ENCODE measurements around the gene MARVELD3. TPM values are rescaled to one million over a fixed set of nuclear protein-coding genes. Genes with fewer than 3 reads are reported as not detected.
A peak's percentile ranks its signal among the peaks of the same experiment; 100 is the strongest.
"Not testable (repeated sequence)": the region's sequence is repeated elsewhere in the genome, so short reads cannot be mapped to it uniquely, and the experiment has no call there.

The MARVELD3 gene
- total RNA-seq, 2 experiments from 2014 or later, result not detected

DNA sequence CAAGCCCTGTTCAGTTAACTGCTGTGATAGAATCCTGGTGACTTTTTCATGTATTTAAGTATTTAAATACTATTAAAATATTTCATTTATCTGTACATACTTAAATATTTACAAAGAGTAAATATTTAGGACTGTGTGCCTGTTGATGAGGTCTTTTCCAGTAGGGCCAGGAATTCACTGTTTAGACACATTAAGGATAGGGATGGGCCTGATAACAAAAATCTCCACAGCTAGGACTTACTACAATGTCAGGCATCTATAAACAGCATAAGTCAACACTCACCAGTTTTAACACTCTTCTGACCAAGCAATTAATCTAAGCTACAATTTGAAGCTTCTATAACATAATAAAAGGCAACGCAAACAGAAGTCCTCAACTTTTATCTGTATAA, 47.6 kb downstream of the MARVELD3 start:
- Mint-ChIP-seq H3K27ac (no peak overlapping the region), H3K4me3 (no peak overlapping the region), H3K27me3 (ENCODE audit: low read depth) (no peaks in the 10 kb centered on the region), H3K9me3 (ENCODE audit: insufficient read depth) (no peaks in the 10 kb centered on the region), H3K4me1 (ENCODE audit: low read depth) (peaks cover 25% of the 10 kb centered on the region), H3K36me3 (ENCODE audit: low read depth) (peaks cover 14% of the 10 kb centered on the region)
- POLR2A ChIA-PET, result interaction anchor here (0.7 kb wide), 1 partner anchor 15 kb away, joined by 3 read pairs; no protein-coding TSS in a partner anchor
- DNase-seq (no peak), ATAC-seq (no peak)
- CTCF ChIA-PET, result interaction anchor here (0.8 kb wide), 2 partner anchors 8 to 241 kb away, joined by 3 read pairs; no protein-coding TSS in a partner anchor

DNA sequence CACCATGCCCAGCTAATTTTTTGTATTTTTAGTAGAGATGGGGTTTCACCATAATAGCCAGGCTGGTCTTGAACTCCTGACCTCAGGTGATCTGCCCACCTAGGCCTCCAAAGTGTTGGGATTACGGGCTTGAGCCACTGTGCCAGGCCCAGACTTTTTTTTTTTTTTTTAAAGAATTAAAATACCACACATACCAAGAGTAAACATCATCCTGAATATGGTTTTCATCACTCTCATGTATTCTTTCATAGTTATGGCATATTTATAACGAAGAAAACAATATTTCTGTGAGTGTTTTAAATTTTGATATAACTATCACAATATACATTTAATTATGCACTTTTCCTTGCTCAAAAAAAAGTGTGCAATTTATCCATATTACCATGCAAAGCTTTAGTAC, 48.2 kb downstream of the MARVELD3 start:
- H3K27ac Mint-ChIP-seq, result no peak overlapping the region
- ChIA-PET CTCF (interaction anchor here (0.8 kb wide), 2 partner anchors 9 to 241 kb away, joined by 3 read pairs; no protein-coding TSS in a partner anchor), POLR2A (no interaction called here)
- no peaks in the 10 kb centered on the region for H3K9me3 Mint-ChIP-seq (ENCODE audit: insufficient read depth)
- DNase-seq (no peak), ATAC-seq (no peak)
- no peaks in the 10 kb centered on the region for H3K27me3 Mint-ChIP-seq (ENCODE audit: low read depth)
- peaks cover 14% of the 10 kb centered on the region for H3K36me3 Mint-ChIP-seq (ENCODE audit: low read depth)
- H3K4me1 Mint-ChIP-seq (ENCODE audit: low read depth), result peaks cover 25% of the 10 kb centered on the region
- H3K4me3 Mint-ChIP-seq, result no peak overlapping the region

DNA sequence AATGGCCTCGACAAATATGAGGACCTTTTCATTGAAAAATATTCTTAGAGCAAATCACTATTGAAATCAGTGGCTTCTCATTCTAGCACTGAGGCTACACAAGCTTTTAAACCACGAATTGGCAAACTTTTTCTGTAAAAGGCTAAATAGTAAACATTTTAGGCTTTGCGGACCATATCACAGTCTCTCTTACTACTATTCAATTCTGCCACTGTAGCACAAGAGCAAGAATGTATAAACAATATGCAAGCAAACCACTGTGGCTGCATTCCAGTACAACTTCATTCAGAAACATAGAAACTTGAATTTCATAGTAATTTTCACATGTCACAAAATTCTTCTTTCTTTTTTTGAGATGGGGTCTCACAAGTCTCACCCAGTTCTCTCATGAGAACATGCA, 49.4 kb downstream of the MARVELD3 start:
- no peaks in the 10 kb centered on the region for H3K9me3 Mint-ChIP-seq (ENCODE audit: insufficient read depth)
- no peak overlapping the region for H3K27ac Mint-ChIP-seq
- H3K4me1 Mint-ChIP-seq (ENCODE audit: low read depth), result peaks cover 25% of the 10 kb centered on the region
- ChIA-PET CTCF (interaction anchor here (1.0 kb wide), 1 partner anchor 111 kb away, joined by 4 read pairs; no protein-coding TSS in a partner anchor), POLR2A (no interaction called here)
- no peak for ATAC-seq
- DNase-seq, result no peak
- no peak overlapping the region for H3K4me3 Mint-ChIP-seq
- H3K36me3 Mint-ChIP-seq (ENCODE audit: low read depth), result peaks cover 16% of the 10 kb centered on the region
- H3K27me3 Mint-ChIP-seq (ENCODE audit: low read depth), result no peaks in the 10 kb centered on the region

DNA sequence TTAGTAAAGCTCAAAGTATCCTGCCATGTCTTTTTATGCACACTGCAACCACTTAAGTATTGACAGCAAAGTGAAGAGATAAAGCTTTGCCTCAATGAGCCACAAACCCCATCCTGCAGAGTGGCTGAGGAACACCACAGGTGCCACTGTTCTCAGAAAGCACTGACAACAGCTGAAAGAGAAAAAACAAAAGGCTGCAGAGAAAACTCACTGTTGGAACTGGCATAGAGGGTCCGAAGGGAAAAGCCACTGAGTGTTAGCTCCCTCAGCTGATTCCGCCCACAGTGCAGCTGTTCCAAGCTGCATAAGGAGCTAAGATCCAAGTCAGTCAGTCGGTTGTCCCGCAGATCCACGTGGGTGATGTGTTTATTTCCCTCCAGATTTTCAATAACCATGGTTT, 50.3 kb downstream of the MARVELD3 start:
- ChIA-PET POLR2A (no interaction called here), CTCF (interaction anchor here (1.0 to 1.6 kb wide), 2 partner anchors 111 to 285 kb away, joined by 4 read pairs; no protein-coding TSS in a partner anchor)
- ATAC-seq, result peak; percentile 79
- peak overlapping the region; percentile 16 for H3K27ac Mint-ChIP-seq
- H3K36me3 Mint-ChIP-seq (ENCODE audit: low read depth), result peaks cover 16% of the 10 kb centered on the region
- peak; percentile 62 for DNase-seq
- H3K9me3 Mint-ChIP-seq (ENCODE audit: insufficient read depth), result no peaks in the 10 kb centered on the region
- no peak overlapping the region for H3K4me3 Mint-ChIP-seq
- H3K27me3 Mint-ChIP-seq (ENCODE audit: low read depth), result no peaks in the 10 kb centered on the region
- peaks cover 25% of the 10 kb centered on the region for H3K4me1 Mint-ChIP-seq (ENCODE audit: low read depth)

DNA sequence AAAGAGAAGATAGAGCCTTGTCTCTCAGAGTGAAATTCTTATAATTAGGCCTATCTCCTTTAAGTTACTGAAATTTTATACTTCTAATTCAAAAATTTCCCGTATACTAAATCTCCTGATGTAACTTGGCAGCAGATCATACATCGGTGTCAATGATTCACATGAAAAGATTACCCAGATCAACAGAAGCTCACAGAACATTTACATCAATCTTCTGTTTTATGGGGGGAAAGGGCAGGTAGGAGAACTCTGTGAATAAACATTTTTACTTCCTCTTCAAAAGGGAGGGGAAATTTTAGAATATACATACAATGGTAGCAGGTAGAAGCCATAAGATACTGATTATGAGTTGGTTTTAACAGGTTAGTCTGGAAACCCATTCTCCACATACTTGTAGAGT, 55.4 kb downstream of the MARVELD3 start:
- H3K4me1 Mint-ChIP-seq (ENCODE audit: low read depth), result peaks cover 14% of the 10 kb centered on the region
- ATAC-seq, result no peak
- H3K9me3 Mint-ChIP-seq (ENCODE audit: insufficient read depth), result no peaks in the 10 kb centered on the region
- no peak for DNase-seq
- no peak overlapping the region for H3K27ac Mint-ChIP-seq
- H3K27me3 Mint-ChIP-seq (ENCODE audit: low read depth), result no peaks in the 10 kb centered on the region
- ChIA-PET CTCF (no interaction called here), POLR2A (no interaction called here)
- peaks cover 17% of the 10 kb centered on the region for H3K36me3 Mint-ChIP-seq (ENCODE audit: low read depth)
- H3K4me3 Mint-ChIP-seq, result no peak overlapping the region

DNA sequence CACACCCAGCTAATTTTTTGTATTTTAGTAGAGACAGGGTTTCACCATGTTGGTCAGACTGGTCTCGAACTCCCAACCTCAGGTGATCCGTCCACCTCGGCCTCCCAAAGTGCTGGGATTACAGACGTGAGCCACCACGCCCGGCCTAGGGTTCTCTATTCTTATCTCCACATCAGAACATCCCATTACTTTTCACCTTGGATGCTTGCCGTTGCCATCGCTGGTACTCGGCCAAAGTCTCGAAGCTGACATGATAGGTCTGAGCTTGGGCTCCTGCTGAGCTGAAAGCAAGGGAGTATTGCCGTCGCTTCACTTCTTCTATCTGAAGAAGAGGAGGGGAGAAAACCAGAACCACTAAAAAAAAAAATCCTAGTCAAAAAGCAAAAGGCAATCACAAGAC, 58.3 kb downstream of the MARVELD3 start:
- CTCF ChIA-PET; H3K4me3 Mint-ChIP-seq; H3K4me1 Mint-ChIP-seq (ENCODE audit: low read depth); H3K27ac Mint-ChIP-seq; H3K9me3 Mint-ChIP-seq (ENCODE audit: insufficient read depth); H3K27me3 Mint-ChIP-seq (ENCODE audit: low read depth); DNase-seq; POLR2A ChIA-PET; ATAC-seq: not testable (repeated sequence)
- peaks cover 14% of the 10 kb centered on the region for H3K36me3 Mint-ChIP-seq (ENCODE audit: low read depth)

Other genes with a start within 250 kb of the MARVELD3 start
- not detected for gene TLE7, start 184.1 kb upstream of the MARVELD3 start, total RNA-seq
- gene ZNF23, start 163.9 kb upstream of the MARVELD3 start, total RNA-seq, result 1 to 10 TPM; 7.9 to 8.7 TPM
- 1 to 10 TPM; 2.7 TPM for gene ZNF19, start 136.9 kb upstream of the MARVELD3 start, total RNA-seq
- gene CHST4, start 99.8 kb upstream of the MARVELD3 start, total RNA-seq, result not detected
- gene TAT, start 49.1 kb upstream of the MARVELD3 start, total RNA-seq, result not detected
- 1 to 10 TPM; 4.7 to 5.0 TPM for gene PHLPP2, start 98.5 kb downstream of the MARVELD3 start, total RNA-seq
- 10 to 100 TPM; 74.9 to 77.4 TPM for gene AP1G1, start 182.7 kb downstream of the MARVELD3 start, total RNA-seq
- 10 to 100 TPM; 20.3 to 22.6 TPM for gene ATXN1L, start 219.8 kb downstream of the MARVELD3 start, total RNA-seq

Measured in activated CD8-positive, alpha-beta T cell treated with anti-CD3 and anti-CD28 coated beads, Interleukin-2, amount 10 ng/mL, durations not matched to agents 7 days and 5 days (primary cell).